PFSK-1 (cell line): Measurements from ENCODE around the gene SNX9.

Experiments used
- FOXP2 ChIP-seq: optimal IDR thresholded peaks from 2 replicates; pipeline ENCODE3; 2011; ENCODE audit warnings: borderline replicate concordance, control low read depth, inconsistent platforms; ENCODE audit not compliant: insufficient read depth; ENCODE audit errors: extremely low read length, extremely low read depth
- POLR2AphosphoS5 ChIP-seq: IDR thresholded peaks from 2 replicates; pipeline ENCODE4 v1.6.1; 2012; ENCODE audit warnings: low read depth, mild to moderate bottlenecking, control low read depth, low read length, moderate library complexity
- SIN3A ChIP-seq: IDR thresholded peaks from 2 replicates; pipeline ENCODE4 v1.6.1; 2012; ENCODE audit warnings: mild to moderate bottlenecking, low read length, moderate library complexity, borderline replicate concordance; ENCODE audit not compliant: insufficient read depth
- TAF1 ChIP-seq: IDR thresholded peaks from 2 replicates; pipeline ENCODE4 v1.6.1; 2012; ENCODE audit warnings: low read length, control low read depth, borderline replicate concordance; ENCODE audit not compliant: insufficient read depth
- TF ChIP-seq, protein P1 (sequence below), 2 experiments: IDR thresholded peaks; 2 replicates each; pipeline versions ENCODE4 v1.6.1 to v1.8.0; 2011 to 2012; ENCODE audit warnings: low read depth in 2 of 2, low read length in 2 of 2, control low read depth in 1 of 2, inconsistent platforms in 1 of 2, mild to moderate bottlenecking in 1 of 2, moderate library complexity in 1 of 2; ENCODE audit not compliant: insufficient read depth in 1 of 2

SNX9 gene

DNA sequence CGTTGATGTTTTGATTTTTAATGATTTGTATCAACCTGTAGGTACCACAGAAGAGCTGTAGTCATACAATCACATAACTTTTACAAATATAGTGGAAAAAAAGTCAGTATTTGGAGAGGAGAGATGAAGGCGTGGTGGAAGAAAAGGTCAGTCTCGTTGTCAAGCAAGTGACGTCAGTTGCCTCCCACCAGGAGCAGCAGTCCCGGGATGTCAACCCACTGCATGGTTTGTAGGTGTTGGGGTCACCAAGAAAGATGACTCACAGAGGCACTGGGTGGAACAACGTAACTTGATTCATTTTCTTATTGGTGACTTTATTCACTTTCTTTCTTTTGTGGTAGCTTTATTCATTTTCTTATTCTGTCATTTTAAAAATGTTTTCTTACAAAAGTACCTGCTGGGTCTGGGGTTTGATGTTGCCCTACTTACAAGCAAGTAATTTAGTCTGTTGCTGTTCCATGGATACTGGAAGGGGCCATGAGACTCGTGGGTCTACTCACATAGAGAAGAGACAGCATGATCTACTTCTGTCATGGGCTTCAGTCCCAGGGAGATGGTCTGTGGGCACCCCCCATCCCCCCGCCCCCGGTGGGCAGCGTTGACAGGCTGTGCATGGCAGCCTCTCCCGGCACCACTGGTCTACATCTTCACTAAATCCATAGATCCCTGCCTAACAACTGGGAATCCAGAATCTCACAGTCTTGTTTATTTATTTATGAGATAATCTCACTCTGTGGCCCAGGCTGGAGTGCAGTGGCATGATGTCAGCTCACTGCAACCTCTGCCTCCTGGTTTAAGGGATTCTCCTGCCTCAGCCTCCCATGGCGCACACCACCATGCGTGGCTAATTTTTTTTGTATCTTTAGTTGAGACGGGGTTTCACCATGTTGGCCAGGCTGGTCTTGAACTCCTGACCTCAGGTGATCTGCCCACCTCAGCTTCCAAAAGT lies 122.2 kb downstream of the SNX9 start:
- TF ChIP-seq, protein P1, sequence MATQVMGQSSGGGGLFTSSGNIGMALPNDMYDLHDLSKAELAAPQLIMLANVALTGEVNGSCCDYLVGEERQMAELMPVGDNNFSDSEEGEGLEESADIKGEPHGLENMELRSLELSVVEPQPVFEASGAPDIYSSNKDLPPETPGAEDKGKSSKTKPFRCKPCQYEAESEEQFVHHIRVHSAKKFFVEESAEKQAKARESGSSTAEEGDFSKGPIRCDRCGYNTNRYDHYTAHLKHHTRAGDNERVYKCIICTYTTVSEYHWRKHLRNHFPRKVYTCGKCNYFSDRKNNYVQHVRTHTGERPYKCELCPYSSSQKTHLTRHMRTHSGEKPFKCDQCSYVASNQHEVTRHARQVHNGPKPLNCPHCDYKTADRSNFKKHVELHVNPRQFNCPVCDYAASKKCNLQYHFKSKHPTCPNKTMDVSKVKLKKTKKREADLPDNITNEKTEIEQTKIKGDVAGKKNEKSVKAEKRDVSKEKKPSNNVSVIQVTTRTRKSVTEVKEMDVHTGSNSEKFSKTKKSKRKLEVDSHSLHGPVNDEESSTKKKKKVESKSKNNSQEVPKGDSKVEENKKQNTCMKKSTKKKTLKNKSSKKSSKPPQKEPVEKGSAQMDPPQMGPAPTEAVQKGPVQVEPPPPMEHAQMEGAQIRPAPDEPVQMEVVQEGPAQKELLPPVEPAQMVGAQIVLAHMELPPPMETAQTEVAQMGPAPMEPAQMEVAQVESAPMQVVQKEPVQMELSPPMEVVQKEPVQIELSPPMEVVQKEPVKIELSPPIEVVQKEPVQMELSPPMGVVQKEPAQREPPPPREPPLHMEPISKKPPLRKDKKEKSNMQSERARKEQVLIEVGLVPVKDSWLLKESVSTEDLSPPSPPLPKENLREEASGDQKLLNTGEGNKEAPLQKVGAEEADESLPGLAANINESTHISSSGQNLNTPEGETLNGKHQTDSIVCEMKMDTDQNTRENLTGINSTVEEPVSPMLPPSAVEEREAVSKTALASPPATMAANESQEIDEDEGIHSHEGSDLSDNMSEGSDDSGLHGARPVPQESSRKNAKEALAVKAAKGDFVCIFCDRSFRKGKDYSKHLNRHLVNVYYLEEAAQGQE (IDR thresholded peaks at IDR 0.05; ENCODE audit: insufficient read depth in 1 of 2, low read depth in 2 of 2, low read length in 2 of 2), result no peak
- TF ChIP-seq POLR2AphosphoS5, result no peak
- no peak for TF ChIP-seq FOXP2
- no peak for TF ChIP-seq TAF1
- no peak for TF ChIP-seq SIN3A

DNA sequence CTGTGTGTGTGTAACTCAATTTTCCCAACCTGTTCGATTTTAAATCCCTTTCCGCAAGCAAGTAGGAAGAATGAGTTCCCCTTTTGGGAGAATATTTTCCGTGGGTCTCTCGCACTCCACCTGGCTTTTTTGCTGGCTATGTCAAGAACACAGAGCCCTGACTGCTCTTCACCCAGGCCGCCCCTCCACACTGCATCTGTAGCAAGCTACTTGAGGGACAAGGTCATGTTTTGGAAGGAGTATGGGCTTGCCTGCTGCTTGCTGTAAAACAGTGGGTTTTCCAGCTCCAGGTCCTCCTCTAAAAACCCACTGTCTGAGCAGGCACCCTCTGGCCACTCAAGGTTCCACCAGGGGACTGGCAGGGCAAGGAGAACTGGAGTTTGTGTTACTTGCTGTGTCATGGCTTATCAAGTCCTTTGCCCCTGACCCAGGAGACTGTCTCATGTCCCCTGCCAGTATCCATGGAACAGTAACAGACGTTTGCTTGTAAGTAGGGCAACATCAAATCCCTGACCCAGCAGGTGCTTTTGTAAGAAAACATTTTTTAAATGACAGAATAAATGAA lies 123.1 kb downstream of the SNX9 start:
- no peak for TF ChIP-seq POLR2AphosphoS5

DNA sequence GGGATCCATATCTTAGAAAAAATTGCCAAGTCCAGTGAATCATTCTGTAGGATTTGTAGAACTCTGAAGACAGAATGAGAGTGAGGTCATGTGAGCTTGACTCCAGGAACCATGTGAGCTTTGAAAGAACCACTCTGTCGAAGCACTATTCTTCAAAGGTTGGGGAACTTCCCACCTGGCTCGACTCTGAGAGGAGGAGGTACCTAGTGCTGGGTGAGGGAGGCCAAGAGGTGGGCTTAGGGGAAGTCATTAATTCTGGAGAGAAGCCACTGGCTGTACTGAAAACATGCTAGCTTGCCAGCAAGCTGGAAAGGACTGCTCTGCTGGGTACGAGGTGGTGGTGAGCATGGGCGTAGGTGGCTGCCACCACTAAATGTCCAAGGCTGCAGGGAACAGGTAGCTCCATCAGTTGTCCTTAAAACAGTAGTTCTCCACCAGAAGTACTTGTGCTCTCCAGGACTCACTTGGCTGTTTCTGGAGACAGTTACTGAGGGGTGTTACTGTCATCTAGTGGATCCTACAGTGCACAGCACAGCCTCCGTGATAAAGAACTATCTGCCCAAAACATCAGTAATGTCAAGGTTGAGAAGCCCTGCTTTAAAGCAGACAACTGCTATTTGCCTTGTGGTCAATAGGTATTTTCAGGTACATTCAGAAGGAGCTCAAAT lies 124.0 kb downstream of the SNX9 start:
- TF ChIP-seq SIN3A (no peak), FOXP2 (no peak), POLR2AphosphoS5 (no peak), TAF1 (no peak)
- TF ChIP-seq, protein P1 (IDR thresholded peaks at IDR 0.05; ENCODE audit: insufficient read depth in 1 of 2, low read depth in 2 of 2, low read length in 2 of 2), result no peak

DNA sequence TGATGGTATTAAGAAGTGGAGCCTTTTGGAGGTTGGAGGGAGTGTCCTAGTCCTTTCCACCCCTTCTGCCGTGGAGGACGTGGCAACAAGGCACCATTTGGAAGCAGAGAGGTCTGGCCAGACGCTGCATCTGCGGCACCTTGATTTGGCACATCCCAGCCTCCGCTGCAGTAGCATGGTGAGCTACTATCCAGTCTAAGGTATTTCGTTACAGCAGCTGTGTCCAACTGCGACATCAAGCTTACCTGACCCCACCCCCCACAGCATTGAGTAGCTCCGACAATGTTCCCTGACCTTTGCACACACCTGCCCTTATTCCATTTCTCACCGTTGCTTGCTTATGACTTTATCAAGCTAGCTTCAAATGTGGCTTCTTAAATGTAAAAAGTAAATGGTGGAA lies 128.8 kb downstream of the SNX9 start:
- TF ChIP-seq, protein P1 (IDR thresholded peaks at IDR 0.05; ENCODE audit: insufficient read depth in 1 of 2, low read depth in 2 of 2, low read length in 2 of 2), result no peak
- TF ChIP-seq FOXP2 (no peak), SIN3A (no peak), TAF1 (no peak), POLR2AphosphoS5 (no peak)

DNA sequence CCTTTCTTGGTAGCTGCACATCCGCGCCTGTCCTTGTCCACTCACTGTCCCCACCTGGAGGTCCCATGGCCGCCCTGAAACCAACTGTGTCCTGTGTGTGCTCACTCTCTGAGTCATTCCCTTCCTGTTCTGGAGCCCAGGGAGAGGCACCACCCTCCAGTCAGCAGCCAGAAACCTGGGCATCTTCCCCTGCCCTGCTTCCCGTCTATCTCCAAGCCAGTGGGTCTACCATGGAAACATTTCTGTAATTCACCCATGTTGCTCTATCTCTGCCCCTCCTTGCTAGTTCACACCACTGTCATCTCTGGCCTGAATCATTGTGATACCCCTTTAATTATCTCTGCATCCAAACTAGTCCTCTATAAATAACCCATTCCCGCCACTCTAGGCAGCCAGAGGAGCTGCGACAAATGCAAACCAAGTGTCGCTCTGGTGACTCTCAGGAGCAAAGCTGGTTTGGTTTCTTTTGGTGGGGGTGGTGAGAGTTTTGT lies 129.9 kb downstream of the SNX9 start:
- TF ChIP-seq FOXP2, result no peak
- TF ChIP-seq SIN3A, result no peak
- no peak for TF ChIP-seq TAF1
- TF ChIP-seq, protein P1 (IDR thresholded peaks at IDR 0.05; ENCODE audit: insufficient read depth in 1 of 2, low read depth in 2 of 2, low read length in 2 of 2), result no peak
- TF ChIP-seq POLR2AphosphoS5, result no peak
